ENCODE results near the gene DHRS1. TPM values are rescaled to one million over a fixed set of nuclear protein-coding genes. Genes with fewer than 3 reads are reported as not detected.

The DHRS1 gene
- total and polyA plus RNA-seq, 2 of the 4 experiments (the other 2 are of a cell fraction): 15.8 to 38.6 TPM

GRCh38 chr14:24286996-24287395 lies 12.6 kb downstream of the DHRS1 start:
- no peak overlapping the region for H2BK5ac ChIP-seq (ENCODE audit: low read depth, low read length, poor library complexity, severe bottlenecking)
- no peak overlapping the region for H2AFZ ChIP-seq (replicated peaks; ENCODE audit: low read length, poor library complexity)
- no peak overlapping the region for H3K18ac ChIP-seq (ENCODE audit: low read depth, low read length)
- no peaks in the 10 kb centered on the region; the same call in 1 of the 2 replicates for H4K20me1 ChIP-seq (ENCODE audit: insufficient read depth, low read length)
- DNase-seq: no peak
- in situ Hi-C loops (cut with MboI; ENCODE audit: low sequenced_read_pairs) (no loop called here), intact Hi-C loops (cut with micrococcal nuclease) (no loop called here), dilution Hi-C loops (cut with HindIII; ENCODE audit: low sequenced_read_pairs, unreplicated experiment) (no loop called here)
- no peak overlapping the region for H3K4ac ChIP-seq (ENCODE audit: low read depth, low read length)
- peaks cover 0 to 7% of the 10 kb centered on the region in 2 experiments; a peak in 1 of 4 replicates for H3K79me1 ChIP-seq (ENCODE audit: low read depth in 1 of 2, low read length in 2 of 2)
- no peak overlapping the region for H3K27ac ChIP-seq (ENCODE audit: insufficient read depth, low read length)
- H2AK5ac ChIP-seq (ENCODE audit: low read depth, low read length): no peak overlapping the region
- H3K4me2 ChIP-seq (ENCODE audit: low read depth, low read length): no peak overlapping the region
- no peaks in the 10 kb centered on the region for H3K9me3 ChIP-seq (ENCODE audit: control insufficient read depth, insufficient read depth, low read length)
- no peak overlapping the region for H4K91ac ChIP-seq (ENCODE audit: insufficient read depth, low read depth, low read length)
- H3K27me3 ChIP-seq (ENCODE audit: control insufficient read depth, insufficient read depth, low read length): no peaks in the 10 kb centered on the region
- BruUV-seq (replicated peaks): no TSS peak
- H3K4me1 ChIP-seq (ENCODE audit: control insufficient read depth, insufficient read depth, low read length): no peaks in the 10 kb centered on the region
- H4K8ac ChIP-seq (ENCODE audit: low read depth in 2 of 2, low read length in 2 of 2): no peak overlapping the region
- H3K4me3 ChIP-seq (ENCODE audit: insufficient read depth, low read depth, low read length): no peak overlapping the region
- H3K36me3 ChIP-seq (ENCODE audit: control insufficient read depth, insufficient read depth, low read length): peaks cover 19% of the 10 kb centered on the region
- WGBS, 2 experiments (ENCODE audit: extremely low coverage in 2 of 2, insufficient read length in 1 of 2): 100% methylated on average over 3 of the region's 5 CpGs; no CpG with 5 or more reads in 1 of the 2 experiments
- H2AK9ac ChIP-seq (replicated peaks; ENCODE audit: low read depth, low read length, poor library complexity): no peak overlapping the region
- no peaks in the 10 kb centered on the region; the same call in 1 of the 2 replicates for H3K9me1 ChIP-seq (ENCODE audit: insufficient read depth, low read length)
- H3K56ac ChIP-seq (ENCODE audit: extremely low read depth, insufficient read depth, low read length): no peak overlapping the region
- POLR2A ChIA-PET (ENCODE audit: unreplicated experiment): no interaction called here
- no peak for ATAC-seq (ENCODE audit: low read depth)
- TF ChIP-seq MXI1 (IDR thresholded peaks at IDR 0.05; ENCODE audit: borderline replicate concordance, low read depth, low read length): no peak
- TF ChIP-seq CHD1 (IDR thresholded peaks at IDR 0.05; ENCODE audit: low read depth, low read length): no peak
- no peak for TF ChIP-seq SMC3 (IDR thresholded peaks at IDR 0.05; ENCODE audit: low read depth, low read length)
- TF ChIP-seq RFX5 (IDR thresholded peaks at IDR 0.05; ENCODE audit: low read depth, low read length): no peak
- TF ChIP-seq BHLHE40 (IDR thresholded peaks at IDR 0.05; ENCODE audit: low read depth, low read length): no peak
- TF ChIP-seq POLR2A (IDR thresholded peaks at IDR 0.05; ENCODE audit: low read depth, low read length): no peak
- TF ChIP-seq ELK1 (IDR thresholded peaks at IDR 0.05; ENCODE audit: borderline replicate concordance, low read depth, low read length): no peak
- no peak for TF ChIP-seq MAZ (IDR thresholded peaks at IDR 0.05; ENCODE audit: borderline replicate concordance, low read depth, low read length)
- TF ChIP-seq, protein P1, sequence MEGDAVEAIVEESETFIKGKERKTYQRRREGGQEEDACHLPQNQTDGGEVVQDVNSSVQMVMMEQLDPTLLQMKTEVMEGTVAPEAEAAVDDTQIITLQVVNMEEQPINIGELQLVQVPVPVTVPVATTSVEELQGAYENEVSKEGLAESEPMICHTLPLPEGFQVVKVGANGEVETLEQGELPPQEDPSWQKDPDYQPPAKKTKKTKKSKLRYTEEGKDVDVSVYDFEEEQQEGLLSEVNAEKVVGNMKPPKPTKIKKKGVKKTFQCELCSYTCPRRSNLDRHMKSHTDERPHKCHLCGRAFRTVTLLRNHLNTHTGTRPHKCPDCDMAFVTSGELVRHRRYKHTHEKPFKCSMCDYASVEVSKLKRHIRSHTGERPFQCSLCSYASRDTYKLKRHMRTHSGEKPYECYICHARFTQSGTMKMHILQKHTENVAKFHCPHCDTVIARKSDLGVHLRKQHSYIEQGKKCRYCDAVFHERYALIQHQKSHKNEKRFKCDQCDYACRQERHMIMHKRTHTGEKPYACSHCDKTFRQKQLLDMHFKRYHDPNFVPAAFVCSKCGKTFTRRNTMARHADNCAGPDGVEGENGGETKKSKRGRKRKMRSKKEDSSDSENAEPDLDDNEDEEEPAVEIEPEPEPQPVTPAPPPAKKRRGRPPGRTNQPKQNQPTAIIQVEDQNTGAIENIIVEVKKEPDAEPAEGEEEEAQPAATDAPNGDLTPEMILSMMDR (conservative IDR thresholded peaks at IDR 0.05; ENCODE audit: low read depth, low read length): no peak
- TF ChIP-seq USF2 (IDR thresholded peaks at IDR 0.05; ENCODE audit: low read depth, low read length): no peak
- TF ChIP-seq RAD21 (IDR thresholded peaks at IDR 0.05; ENCODE audit: low read length): no peak
- TF ChIP-seq MAFK (IDR thresholded peaks at IDR 0.05; ENCODE audit: low read depth, low read length): no peak
- TF ChIP-seq FOS (IDR thresholded peaks at IDR 0.05; ENCODE audit: low read depth, low read length): no peak
- no peak for TF ChIP-seq CEBPB (IDR thresholded peaks at IDR 0.05; ENCODE audit: low read depth, low read length)
- no peak for TF ChIP-seq NFE2L2 (IDR thresholded peaks at IDR 0.05; ENCODE audit: low read depth, low read length)
- no peak for TF ChIP-seq RCOR1 (IDR thresholded peaks at IDR 0.05; ENCODE audit: insufficient replicate concordance, low read length)
- H3K14ac ChIP-seq (replicated peaks; ENCODE audit: low read depth, low read length): no peak overlapping the region
- no peak overlapping the region for H2BK20ac ChIP-seq (ENCODE audit: low read depth, low read length)
- no peak overlapping the region for H3K23ac ChIP-seq (ENCODE audit: low read depth, low read length)
- no peak overlapping the region for H2BK120ac ChIP-seq (ENCODE audit: low read depth, low read length)
- H3K9ac ChIP-seq (ENCODE audit: low read depth, low read length): no peak overlapping the region
- CTCF ChIA-PET: interaction anchor here (0.6 to 1.1 kb wide), 2 partner anchors 10 to 150 kb away, joined by 3 to 4 read pairs; no protein-coding TSS in a partner anchor
- no peak overlapping the region for H2BK15ac ChIP-seq (ENCODE audit: low read depth, low read length)
- no peak overlapping the region for H4K5ac ChIP-seq (ENCODE audit: low read depth, low read length)
